Measurements from ENCODE around the gene LETM1.

Gene LETM1

DNA sequence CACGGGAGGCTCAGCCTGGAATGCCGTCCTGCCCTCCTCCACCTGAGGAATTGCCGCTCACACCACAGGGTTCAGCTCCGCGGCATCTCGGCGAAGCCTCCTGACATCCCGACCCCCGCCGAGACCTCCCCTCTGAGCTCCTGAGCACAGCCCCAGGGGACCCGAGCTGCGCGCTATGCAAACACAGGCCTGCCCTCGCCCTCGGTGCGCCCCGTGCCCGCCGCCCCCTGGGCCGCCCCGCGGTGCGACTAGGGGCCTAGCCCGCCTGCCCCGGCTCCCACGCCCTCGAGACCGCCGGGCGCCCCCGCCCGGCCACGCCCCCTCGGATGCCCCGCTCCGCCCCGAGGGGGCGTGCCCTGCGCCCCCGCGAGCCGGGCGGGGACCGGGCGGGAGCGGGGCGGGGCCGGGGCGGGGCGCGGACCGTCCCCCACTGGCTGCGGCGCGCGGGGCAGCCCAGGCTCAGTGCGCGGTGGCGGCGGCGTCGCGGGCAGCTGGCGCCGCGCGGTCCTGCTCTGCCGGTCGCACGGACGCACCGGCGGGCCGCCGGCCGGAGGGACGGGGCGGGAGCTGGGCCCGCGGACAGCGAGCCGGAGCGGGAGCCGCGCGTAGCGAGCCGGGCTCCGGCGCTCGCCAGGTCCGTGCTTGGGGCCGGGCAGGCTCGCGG is 63.0 kb downstream of the LETM1 start, which contains the start of gene FGFR3:
Gene FGFR3, plus strand, starts transcription at position 462 of the 664 bp plus-strand sequence. CDS start 642 bp downstream, outside the sequence.
- peak; percentile 21 for DNase-seq

GRCh38 chr4:1792158-1792831 is 63.7 kb downstream of the LETM1 start:
- DNase-seq: no peak

GRCh38 chr4:1790005-1790404 is 66.0 kb downstream of the LETM1 start:
- no peak for DNase-seq

DNA sequence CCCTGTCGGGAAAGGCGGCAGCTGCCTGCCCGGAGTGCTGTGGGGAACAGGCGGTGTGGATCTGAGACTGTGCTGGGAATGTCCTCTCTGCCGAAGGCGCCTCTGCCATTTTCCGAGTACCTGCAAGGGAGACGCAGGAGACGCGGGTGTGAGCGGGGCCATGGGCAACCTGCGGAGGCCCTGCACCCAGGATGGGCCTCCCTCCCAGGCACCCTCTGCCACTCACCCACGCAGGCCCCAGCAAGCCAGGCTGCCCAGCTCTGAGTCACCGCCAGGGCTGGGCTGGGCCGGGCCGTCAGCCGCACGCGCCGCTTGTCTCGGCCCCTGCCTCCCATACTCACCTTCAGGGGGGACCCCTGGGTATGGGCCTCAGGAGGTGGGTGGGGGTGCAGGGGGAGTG is 66.4 kb downstream of the LETM1 start:
- DNase-seq: no peak

- DNase-seq: no peak
Measured at GRCh38 chr4:1788254-1788973, 67.5 kb downstream of the LETM1 start.

GRCh38 chr4:1787411-1788077 is 68.4 kb downstream of the LETM1 start:
- no peak for DNase-seq

- no peak for DNase-seq
Measured at GRCh38 chr4:1786544-1787362, 69.2 kb downstream of the LETM1 start.

DNA sequence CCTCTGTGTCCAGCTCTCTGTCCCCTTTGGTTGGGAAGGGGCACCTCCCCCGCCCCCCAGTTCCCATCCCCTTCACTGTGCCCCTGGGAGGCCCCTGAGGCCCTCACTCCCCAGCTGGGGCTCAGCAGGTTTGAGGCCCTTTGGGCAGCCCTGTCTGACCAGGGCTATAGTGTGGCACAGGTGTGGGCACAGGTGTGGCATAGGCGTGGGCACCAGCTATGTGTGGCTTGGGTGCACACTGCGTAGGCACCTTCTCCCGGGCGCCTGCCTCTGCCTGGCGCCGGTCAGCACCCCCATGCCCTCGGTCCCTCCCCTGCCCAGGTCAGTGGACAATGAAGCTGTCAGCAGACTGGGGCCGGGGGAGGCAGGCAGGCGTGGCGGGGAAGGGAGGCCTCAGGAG is 70.4 kb downstream of the LETM1 start:
- DNase-seq: no peak

- no peak for DNase-seq
Measured at GRCh38 chr4:1784789-1785591, 71.0 kb downstream of the LETM1 start.

- DNase-seq: no peak
Measured at GRCh38 chr4:1784395-1784788, 71.6 kb downstream of the LETM1 start.

GRCh38 chr4:1783970-1784369 is 72.0 kb downstream of the LETM1 start:
- DNase-seq: no peak

GRCh38 chr4:1783015-1783414 is 72.9 kb downstream of the LETM1 start:
- DNase-seq: no peak

DNA sequence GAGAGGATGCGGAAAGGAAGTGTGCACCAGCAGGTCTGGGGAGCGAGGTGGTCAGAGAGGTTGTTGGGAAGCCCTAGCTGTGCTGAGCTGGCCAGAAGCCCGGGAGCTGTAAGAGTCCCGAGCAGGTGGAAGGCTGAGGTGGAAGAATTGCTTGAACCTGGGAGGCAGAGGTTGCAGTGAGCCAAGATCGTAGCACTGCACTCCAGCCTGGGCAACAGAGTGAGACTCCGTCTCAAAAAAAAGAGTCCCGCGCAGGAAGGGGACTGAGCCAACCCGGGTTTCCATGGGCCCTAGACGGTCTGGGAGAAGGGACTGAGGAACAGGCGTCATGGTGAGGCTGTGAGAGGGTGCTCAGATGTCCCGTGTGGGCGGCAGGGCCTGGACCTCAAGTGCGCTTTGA is 75.5 kb downstream of the LETM1 start:
- no peak for DNase-seq

DNA sequence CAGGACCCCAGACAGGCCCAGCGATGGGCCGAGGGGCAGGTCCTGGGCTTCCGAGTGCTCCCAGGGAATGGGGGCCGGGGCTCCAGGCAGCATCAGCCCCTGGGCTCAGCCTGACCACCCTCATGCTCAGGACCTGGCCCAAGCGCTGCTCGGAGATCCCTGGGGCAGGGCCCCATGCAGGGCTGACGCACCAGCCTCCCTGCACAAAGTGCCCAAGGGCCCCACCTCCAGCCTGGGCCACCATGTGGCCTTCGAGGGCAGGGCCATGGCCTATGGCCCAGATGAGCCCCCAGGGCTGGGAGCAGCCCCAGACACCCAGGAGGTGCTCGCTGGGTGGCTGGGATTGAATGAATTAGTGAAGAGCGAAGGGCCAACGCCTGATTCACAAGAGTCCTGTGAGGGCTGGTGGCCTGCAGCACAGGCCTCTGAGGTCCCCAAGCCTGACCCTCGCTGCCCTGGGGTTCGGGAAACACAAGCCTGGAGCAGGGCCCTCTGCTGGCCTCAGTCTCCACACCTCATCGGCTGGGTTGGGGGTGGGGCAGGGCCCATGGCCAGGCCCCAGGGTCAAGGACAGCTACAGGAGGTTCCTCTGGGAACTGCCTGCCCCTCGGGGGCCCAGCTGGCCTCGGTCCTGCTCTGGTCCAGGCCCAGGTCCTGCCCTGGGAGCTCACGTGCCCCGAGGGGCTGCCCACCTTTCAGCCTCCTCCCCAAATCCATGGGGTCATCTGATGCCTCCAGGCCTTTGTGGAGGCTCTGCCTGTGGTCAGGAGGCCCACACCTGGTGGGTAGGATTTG is 76.2 kb downstream of the LETM1 start:
- DNase-seq: no peak

DNA sequence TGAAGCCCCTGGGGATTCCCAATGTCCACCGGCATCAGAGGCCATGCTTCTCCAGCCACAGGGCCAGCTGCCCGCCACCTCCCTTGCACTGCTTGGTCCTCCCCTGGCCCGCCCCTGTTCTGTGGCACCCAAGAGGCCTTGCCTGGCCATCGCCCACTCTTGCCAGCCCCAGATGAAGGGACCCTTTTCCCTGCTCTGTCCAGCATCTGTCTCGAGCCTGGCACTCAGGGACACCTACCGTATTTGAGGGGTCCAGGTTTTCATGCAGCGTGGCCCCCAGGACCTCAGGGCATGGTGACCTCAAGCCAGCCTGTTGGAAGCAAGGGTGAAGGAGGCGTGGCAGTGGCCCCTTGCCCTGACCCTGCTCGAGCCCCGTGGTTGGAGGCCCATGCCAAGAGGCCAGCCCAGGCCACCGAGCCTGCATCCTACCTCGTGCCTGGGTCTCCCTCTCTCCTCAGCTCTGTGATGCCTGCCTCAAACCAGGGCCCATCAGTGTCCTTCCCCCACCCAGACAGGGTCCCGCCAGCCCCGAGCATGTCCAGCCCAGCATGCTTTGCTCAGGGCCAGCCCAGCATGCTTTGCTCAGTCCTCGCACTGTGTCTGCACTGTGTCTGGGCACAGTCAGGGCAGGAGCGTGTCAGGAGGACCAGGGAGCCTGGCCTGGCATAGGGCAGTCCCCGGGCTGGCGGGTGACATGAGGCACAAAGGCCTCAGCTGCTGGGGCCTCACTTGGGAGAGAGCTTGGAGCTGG is 77.1 kb downstream of the LETM1 start:
- no peak for DNase-seq

DNA sequence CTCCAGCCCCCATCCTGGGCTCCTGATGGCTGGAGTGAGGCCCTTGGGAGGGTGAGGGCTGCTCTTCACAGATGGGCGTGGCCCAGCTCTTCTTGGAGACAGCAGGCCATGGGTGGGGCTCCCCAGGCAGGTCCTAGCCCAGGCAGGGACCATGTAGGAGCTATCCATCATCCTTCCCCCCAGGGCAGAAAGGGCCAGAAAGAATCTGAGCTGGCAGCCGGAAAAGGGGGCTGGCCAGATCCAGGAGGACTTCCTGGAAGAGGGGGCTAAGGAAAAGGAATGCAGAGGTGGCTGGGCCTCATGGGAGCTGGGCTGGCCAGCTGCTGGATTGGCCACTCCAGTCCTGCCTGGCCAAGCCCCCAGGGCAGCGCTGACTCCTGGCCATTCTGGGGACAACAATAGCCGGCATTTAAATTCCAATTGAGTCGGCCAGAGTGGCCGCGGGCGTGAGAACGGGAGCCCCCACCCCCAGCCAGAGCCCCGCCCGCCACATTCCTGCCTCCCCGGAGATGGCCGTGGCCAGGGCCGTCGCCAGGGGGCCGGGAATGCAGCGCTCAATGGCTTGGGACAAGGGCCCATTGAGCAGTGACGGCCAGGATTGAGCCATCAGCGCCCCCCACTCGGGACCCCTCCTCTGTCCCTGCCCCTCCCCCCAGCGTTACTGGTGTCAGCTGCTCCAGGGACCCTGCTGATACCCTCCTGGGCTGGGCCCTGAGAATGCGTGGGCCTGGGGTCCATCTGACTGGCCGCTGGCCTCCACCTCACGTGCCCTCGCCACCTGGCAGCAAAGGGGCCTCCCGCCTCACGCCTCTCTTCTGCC is 77.9 kb downstream of the LETM1 start:
- DNase-seq: no peak

DNA sequence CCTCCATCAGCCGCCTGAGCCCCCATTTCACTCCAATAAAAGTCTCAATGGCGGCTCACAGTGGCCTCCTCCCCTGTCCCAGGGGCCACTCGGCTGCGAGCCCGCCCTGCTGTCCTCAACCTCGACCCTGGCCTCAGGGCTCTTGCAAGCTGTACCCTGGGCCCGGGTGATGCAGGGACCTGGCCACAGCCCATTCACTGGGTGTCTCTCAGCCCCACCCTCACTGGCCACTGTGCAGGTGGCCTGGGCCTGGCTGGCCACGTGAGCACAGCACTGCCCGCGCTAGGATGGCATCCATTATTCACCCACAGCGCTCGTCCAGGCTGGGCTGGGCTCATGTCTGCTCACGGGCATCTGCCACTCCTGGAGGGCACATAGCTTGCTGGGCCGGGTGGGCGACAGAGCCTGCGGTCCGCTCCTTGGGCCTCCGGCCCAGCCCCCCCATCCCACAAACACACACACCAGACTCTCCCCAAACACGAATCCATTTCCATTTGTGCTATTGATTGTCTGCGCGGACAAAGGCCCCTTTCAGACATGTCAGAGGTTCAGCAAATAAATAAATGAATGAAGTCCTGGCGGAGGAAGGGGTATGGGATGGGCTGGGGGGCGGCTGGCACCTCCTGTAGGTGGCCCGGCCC is 79.3 kb downstream of the LETM1 start:
- no peak for DNase-seq

DNA sequence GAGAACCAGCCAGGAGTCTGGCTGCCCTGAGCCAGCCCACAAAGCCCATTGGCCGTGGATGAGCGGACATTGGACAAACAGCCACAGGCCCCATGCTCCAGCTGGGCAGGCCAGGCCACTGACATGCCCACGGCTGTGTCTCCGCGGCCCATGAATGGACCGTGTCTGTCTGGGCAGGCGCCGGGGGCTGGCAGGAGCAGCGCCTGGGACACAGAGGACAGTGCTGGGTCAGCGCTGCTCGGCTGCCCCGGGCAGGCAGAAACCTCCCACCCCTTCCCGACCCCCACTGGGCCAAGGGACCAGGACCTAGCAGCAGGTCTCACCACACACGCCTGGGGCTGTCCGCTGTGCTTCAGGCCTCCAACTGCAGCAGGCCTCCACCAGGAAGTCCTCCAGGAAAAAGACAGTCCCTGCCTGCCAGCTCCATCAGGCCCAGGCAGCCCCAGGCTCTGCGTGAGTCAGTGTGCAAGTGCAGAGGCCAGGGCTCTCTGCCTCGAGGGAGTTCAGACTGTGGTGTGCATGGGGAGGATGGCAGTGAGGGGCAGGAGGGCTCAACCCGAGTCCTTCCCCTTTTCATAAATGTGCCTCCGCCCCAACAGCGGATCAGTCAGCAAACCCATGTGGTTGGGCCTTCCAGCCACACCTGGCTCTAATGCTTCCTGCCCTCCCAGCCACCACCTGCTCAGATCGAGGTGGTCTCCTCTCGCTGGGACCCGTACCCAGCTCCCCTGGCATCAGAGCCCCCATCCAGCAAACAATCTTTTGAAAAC is 80.0 kb downstream of the LETM1 start:
- DNase-seq: no peak

Data from CD4-positive, alpha-beta T cell treated with Interleukin-15 for 1 hour (primary cell).